SW 1271 (cell line): Measurements from ENCODE around the gene TMTC3.

ENCODE experiments used
- DNase-seq, 2 experiments: peaks; one replicate each; lab custom pipeline; 2025; lab: John Stamatoyannopoulos, UW

The TMTC3 gene

GRCh38 chr12:88227263-88227662 is 85.2 kb downstream of the TMTC3 start:
- DNase-seq, result no peak

GRCh38 chr12:88227871-88228270 is 85.8 kb downstream of the TMTC3 start:
- DNase-seq, result no peak

GRCh38 chr12:88228720-88229119 is 86.6 kb downstream of the TMTC3 start:
- DNase-seq, result no peak

- no peak for DNase-seq
Measured at GRCh38 chr12:88230271-88230670, 88.2 kb downstream of the TMTC3 start.

GRCh38 chr12:88235183-88235833 is 93.2 kb downstream of the TMTC3 start:
- no peak for DNase-seq

- peak; percentile 5 to 21 for DNase-seq
Measured at GRCh38 chr12:88237954-88238353, 95.8 kb downstream of the TMTC3 start.

GRCh38 chr12:88238406-88238805 is 96.3 kb downstream of the TMTC3 start:
- DNase-seq, result no peak

- DNase-seq, result peak; percentile 20 to 78
Measured at GRCh38 chr12:88241862-88242570, 99.9 kb downstream of the TMTC3 start.

- DNase-seq, result no peak
Measured at GRCh38 chr12:88242571-88242925, 100.4 kb downstream of the TMTC3 start.

- DNase-seq, result no peak
Measured at GRCh38 chr12:88242939-88243338, 100.8 kb downstream of the TMTC3 start.

- no peak for DNase-seq
Measured at GRCh38 chr12:88243982-88244381, 101.9 kb downstream of the TMTC3 start.

GRCh38 chr12:88245905-88246304 is 103.8 kb downstream of the TMTC3 start:
- no peak for DNase-seq

- peak in 1 of 2 experiments; percentile 5 for DNase-seq
Measured at GRCh38 chr12:88247241-88247643, 105.1 kb downstream of the TMTC3 start.

- no peak for DNase-seq
Measured at GRCh38 chr12:88248606-88249005, 106.5 kb downstream of the TMTC3 start.
